GM08714 (cell line): ENCODE data around the gene HLA-DRB1.
"Not testable (repeated sequence)": the region's sequence is repeated elsewhere in the genome, so short reads cannot be mapped to it uniquely, and the experiment has no call there.

Source experiments
- H3K4me3 ChIP-seq: fragments of 200-500 bp; sonication (Bioruptor generic); 2 replicates; pipeline ENCODE4 v1.5.1; 2014; ENCODE audit warnings: mild to moderate bottlenecking, low read length, inconsistent platforms
- ZNF274 ChIP-seq: IDR thresholded peaks from 2 replicates; pipeline ENCODE4 v1.6.1; 2012; ENCODE audit warnings: mild to moderate bottlenecking, low read depth, low read length

Gene HLA-DRB1

DNA sequence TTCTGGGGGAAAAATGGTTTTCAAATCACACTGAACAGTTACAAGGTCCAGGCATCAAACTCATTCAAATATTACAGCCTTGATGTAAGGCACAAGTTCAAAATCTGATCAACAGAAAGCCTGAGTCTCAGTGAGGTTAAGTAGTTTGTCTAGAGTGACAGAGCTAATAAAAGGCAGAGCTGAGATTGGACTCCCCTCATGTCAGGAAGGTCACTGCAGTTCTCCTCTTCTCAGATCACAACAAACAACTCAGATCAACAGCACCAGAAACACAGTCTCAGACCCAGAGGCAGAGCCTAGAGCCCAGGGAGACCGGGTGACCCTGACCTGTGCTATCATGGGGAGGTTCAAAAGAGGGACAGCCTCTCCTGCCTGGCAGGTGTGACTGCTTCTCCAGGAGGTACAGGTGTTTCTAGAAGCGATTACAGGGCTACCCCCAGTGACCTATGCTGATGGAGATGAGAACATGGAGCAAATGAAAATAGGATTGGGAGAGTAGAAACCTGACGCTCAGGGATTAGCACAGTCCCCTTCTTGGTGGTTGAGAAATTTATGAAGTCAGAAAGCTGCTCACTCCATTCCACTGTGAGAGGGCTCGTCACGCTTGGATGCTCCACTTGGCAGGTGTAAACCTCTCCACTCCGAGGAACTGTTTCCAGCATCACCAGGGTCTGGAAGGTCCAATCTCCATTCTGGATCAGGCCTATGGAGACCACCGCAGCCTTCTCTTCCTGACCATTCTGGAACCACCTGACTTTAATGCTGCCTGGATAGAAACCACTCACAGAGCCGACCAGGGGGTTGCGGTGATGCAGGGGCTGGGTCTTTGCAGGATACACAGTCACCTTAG, 35.3 kb downstream of the HLA-DRB1 start:
- H3K4me3 ChIP-seq, result no peak overlapping the region
- no peak for TF ChIP-seq ZNF274

DNA sequence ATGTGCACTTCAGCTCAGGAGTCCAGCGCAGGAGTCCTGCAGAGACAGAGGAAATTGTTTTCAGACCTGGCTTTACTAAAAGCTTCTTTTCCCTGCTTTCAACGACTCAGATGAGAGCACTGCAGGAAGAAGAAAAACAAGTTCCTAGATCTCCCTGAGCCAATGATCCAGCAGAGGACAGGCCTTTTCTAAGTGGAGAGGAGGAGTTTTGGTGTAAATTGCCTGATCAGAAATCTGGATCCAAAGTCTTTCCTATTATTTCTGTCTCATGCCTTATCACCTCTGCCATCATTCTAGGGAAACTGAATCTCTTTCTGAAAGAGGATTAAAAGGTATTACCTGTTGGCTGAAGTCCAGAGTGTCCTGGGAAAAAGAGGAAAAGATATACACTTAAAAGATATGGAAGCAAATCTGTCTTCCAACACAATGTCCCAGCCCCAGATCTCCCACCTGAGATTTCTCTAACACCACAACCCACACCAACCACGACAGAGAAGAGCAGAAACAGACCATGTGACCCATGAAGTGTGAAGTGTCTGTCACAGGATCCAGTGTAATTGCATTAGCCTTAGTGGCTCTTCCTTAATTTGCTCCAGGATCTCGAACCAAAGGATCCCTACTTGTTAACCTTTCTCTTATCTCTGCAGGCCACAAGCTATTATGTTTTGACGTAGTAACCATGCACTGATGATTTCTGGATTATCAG, 36.5 kb downstream of the HLA-DRB1 start:
- no peak overlapping the region for H3K4me3 ChIP-seq
- TF ChIP-seq ZNF274, result no peak

DNA sequence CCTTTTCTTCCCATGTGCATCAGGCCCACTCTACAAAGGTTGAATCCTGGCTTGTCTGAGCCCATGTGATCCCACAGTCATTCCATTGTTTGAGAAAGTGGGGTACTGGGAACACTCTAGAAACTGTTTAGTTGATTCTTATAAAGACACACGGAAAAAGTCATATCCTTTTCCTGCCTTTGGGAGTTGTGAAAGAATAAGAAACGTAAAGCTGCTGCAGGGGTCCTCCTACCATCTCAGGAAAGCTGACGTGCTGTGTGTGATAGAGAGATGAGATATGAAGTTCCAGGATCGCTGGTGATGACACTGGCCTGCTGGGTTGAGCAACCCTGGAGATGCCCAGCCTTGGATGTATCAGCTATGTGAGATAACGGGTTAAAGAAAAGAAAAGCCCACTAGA, 38.2 kb downstream of the HLA-DRB1 start:
- TF ChIP-seq ZNF274, result no peak
- H3K4me3 ChIP-seq, result no peak overlapping the region

DNA sequence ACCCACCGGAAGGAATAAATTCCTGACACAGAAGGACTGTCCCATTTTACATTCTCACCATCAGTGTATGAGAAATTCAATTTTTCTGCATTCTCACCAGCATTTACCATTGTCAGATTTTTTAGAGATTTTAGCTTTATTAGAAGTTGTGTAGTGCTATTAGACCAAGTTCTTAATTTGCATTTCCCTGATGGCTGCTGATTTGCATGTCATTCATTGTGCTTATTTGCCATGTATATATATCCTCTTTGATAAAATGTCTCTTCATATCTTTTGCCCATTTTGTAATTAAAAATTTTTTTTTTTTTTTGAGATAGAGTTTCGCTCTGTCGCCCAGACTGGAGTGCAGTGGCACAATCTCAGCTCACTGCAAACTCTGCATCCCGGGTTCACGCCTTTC, 49.8 kb downstream of the HLA-DRB1 start:
- H3K4me3 ChIP-seq, result no peak overlapping the region
- no peak for TF ChIP-seq ZNF274

DNA sequence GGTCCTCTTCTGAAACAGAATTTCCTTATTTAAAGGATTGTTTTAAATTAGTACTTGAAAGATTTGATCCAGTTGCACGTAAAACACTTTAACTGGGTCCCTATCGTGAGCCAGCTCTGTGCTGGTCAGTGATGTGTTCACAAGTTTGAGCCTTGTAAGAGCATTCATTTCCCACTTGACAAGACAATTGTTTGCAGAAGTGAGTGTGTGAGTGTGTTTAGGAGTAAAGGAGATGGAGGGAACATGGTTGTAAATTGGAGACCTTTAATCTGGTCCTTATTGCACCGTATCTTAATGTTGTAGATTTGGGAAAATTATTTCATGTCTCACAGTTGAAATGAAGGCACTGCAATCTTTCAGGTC, 59.2 kb downstream of the HLA-DRB1 start:
- H3K4me3 ChIP-seq, result not testable (repeated sequence)

DNA sequence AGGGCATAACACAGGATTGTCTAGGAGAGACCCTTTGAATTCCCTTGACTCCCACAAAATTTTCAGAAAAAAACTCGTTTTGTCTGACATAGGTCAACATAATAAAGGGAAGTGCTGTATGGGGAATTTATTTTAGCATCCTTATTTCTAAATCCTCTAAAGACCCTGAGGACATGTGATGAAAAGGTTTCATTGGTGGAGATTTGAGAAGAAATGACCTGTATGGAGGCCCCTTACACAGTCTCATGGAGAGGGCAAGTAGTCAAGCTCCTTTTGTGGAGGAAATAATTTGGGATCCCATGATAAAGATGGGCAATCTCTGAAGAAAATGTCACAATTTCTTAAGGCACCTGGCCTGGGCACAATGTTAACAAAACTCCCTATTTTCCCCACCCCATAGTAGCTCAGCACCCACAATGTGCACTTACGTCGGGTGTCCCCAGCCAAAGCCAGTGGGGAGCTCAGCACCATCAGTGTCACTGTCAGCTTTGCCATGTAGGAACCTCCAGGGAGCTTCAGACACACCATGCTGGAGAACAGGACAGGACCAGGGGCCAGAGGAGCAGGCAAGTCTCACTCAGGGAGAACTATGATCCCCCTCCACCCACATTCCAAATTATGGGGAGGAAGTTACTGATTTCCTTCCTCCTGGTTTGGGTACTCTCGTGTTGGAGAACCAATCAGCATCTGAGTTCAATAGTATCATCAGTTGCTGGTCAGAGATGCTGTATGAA, 59.8 kb downstream of the HLA-DRB1 start, which contains the start of gene HLA-DRB5:
HLA-DRB5 (minus strand) TSS at position 591 of the 734 bp plus-strand sequence; CDS start at position 528, 63 bp downstream.
- peak within 1 kb of the TSS; percentile 76 for H3K4me3 ChIP-seq
- no peak for TF ChIP-seq ZNF274
